Endothelial cell of umbilical vein (primary cell): Measurements from ENCODE around the gene DALRD3. TPM values are rescaled to one million over a fixed set of nuclear protein-coding genes. Genes with fewer than 3 reads are reported as not detected.

Experiments
- BruUV-seq: library from RNA; stranded (reverse); fragments of 400-500 nt; replicated peaks from 2 replicates; lab custom pipeline; 2021; lab: Mats Ljungman, UMichigan
- CTCF ChIA-PET: fragments of 300-600, 350-600 bp; sonication (Branson Sonifier 250); formaldehyde crosslinking; loops from one replicate; lab custom pipeline; 2021; ENCODE audit warnings: antibody characterized with exemption, inconsistent platforms; lab: Charles Lee
- POLR2A ChIA-PET: fragments of 300-600, 350-600 bp; sonication (Branson Sonifier 250); formaldehyde crosslinking; loops from one replicate; lab custom pipeline; 2021; ENCODE audit warnings: antibody characterized with exemption, inconsistent platforms; lab: Charles Lee
- DNase-seq: peaks from one replicate; pipeline ENCODE4 v3.0.0-alpha.2; 2011; ENCODE audit warnings: low read depth, low spot score
- FAIRE-seq: peaks from 2 replicates; lab custom pipeline; 2011; peaks lifted over from hg19 to GRCh38; lab: Jason Lieb, UNC
- H2AFZ ChIP-seq: 2 replicates; pipeline ENCODE4 v1.6.0; 2012; ENCODE audit warnings: low read depth, low read length, control low read depth, inconsistent platforms
- H3K27ac ChIP-seq: 2 replicates; pipeline ENCODE4 v1.5.1; 2011; ENCODE audit warnings: low read depth, mild to moderate bottlenecking, control low read depth, low read length, moderate library complexity; ENCODE audit not compliant: insufficient read depth
- H3K27me3 ChIP-seq, 2 experiments: 2 replicates each; pipeline versions ENCODE4 v1.6.0 to v1.6.1; 2011; ENCODE audit warnings: low read length in 2 of 2, mixed read lengths in 1 of 2; ENCODE audit not compliant: control insufficient read depth in 2 of 2, insufficient read depth in 2 of 2
- H3K36me3 ChIP-seq, 2 experiments: 2 replicates in 1 of 2; 3 replicates in 1 of 2; pipeline ENCODE4 v1.5.1; 2011; ENCODE audit warnings: low read length in 2 of 2, mild to moderate bottlenecking in 1 of 2, moderate library complexity in 1 of 2; ENCODE audit not compliant: control insufficient read depth in 2 of 2, insufficient read depth in 2 of 2; ENCODE audit errors: extremely low read depth in 1 of 2
- H3K4me1 ChIP-seq: 3 replicates; pipeline ENCODE4 v1.5.1; 2011; ENCODE audit warnings: mild to moderate bottlenecking, low read length; ENCODE audit not compliant: control insufficient read depth, insufficient read depth; ENCODE audit errors: extremely low read depth
- H3K4me2 ChIP-seq: 2 replicates; pipeline ENCODE4 v1.6.1; 2011; ENCODE audit warnings: low read length, control low read depth, mixed read lengths; ENCODE audit not compliant: insufficient read depth
- H3K4me3 ChIP-seq, 3 experiments: fragments of 200-600 bp in 1 of 3; sonication (generic), shearing (Covaris generic) in 1 of 3; replicated peaks in 1 of 3; 2 replicates each; pipeline ENCODE4 v1.5.1; 2011 to 2016; ENCODE audit warnings: control low read depth in 3 of 3, low read length in 3 of 3, mild to moderate bottlenecking in 2 of 3, inconsistent platforms in 1 of 3, low read depth in 1 of 3, moderate library complexity in 1 of 3; ENCODE audit not compliant: insufficient read depth in 1 of 3
- H3K79me2 ChIP-seq: 2 replicates; pipeline ENCODE4 v1.6.0; 2012; ENCODE audit warnings: low read length, inconsistent platforms; ENCODE audit not compliant: control insufficient read depth, insufficient read depth
- H3K9ac ChIP-seq: replicated peaks from 2 replicates; pipeline ENCODE3; 2011; ENCODE audit warnings: low read length, control low read depth; ENCODE audit not compliant: insufficient read depth; ENCODE audit errors: extremely low read depth
- H3K9me1 ChIP-seq: replicated peaks from 3 replicates; pipeline ENCODE4 v1.6.0; 2011; ENCODE audit warnings: mild to moderate bottlenecking, low read length; ENCODE audit not compliant: control insufficient read depth, insufficient read depth; ENCODE audit errors: extremely low read depth
- H3K9me3 ChIP-seq: replicated peaks from 2 replicates; pipeline ENCODE4 v1.5.1; 2012; ENCODE audit warnings: low read length, inconsistent platforms; ENCODE audit not compliant: control insufficient read depth, insufficient read depth
- H4K20me1 ChIP-seq: replicated peaks from 2 replicates; pipeline ENCODE3; 2011; ENCODE audit warnings: mild to moderate bottlenecking, low read length; ENCODE audit not compliant: control insufficient read depth, insufficient read depth; ENCODE audit errors: extremely low read depth
- EZH2 ChIP-seq: IDR thresholded peaks from 2 replicates; pipeline ENCODE4 v1.6.1; 2012; ENCODE audit warnings: borderline replicate concordance, low read depth, mild to moderate bottlenecking, moderate library complexity, low read length, inconsistent platforms; ENCODE audit not compliant: severe bottlenecking
- GATA2 ChIP-seq: IDR thresholded peaks from 2 replicates; pipeline ENCODE4 v1.7.0; 2011; ENCODE audit warnings: low read depth, mild to moderate bottlenecking, moderate library complexity, mixed read lengths, low read length; ENCODE audit not compliant: insufficient read length, insufficient read depth
- JUN ChIP-seq: IDR thresholded peaks from 2 replicates; pipeline ENCODE4 v1.6.1; 2011; ENCODE audit warnings: borderline replicate concordance, low read depth; ENCODE audit not compliant: insufficient read length, insufficient read depth
- MYC ChIP-seq: IDR thresholded peaks from one replicate; pipeline ENCODE4 v1.6.1; 2011; ENCODE audit warnings: mild to moderate bottlenecking, low read depth, low read length
- POLR2A ChIP-seq: IDR thresholded peaks from 2 replicates; pipeline ENCODE4 v1.6.1; 2012; ENCODE audit warnings: low read depth, mild to moderate bottlenecking, control low read depth, low read length
- POLR2AphosphoS5 ChIP-seq: IDR thresholded peaks from 2 replicates; pipeline ENCODE4 v1.6.1; 2012; ENCODE audit warnings: low read depth, mild to moderate bottlenecking, control low read depth, low read length, moderate library complexity; ENCODE audit not compliant: insufficient read depth
- dilution Hi-C: fragments of 300-500 bp; cut with MboI; formaldehyde crosslinking; loops from one replicate; pipeline ENCODE4 v1.15.0; 2019; ENCODE audit warnings: low sequenced_read_pairs; ENCODE audit not compliant: extremely low pct_ligation_motif_present
- intact Hi-C: fragments of 100-400 bp; cut with micrococcal nuclease; formaldehyde crosslinking; loops from one replicate; pipeline ENCODE4 v1.10.0; 2022
- polyA plus RNA-seq, 4 experiments: library from polyadenylated mRNA; depleted of rRNA in 3 of 4; stranded (reverse) in 3 of 4; unstranded in 1 of 4; fragments of >200 nt; gene quantifications; 2 replicates each; pipeline versions ENCODE4 v1.2.1 to v1.2.3, GENCODE V29; 2011 to 2012; ENCODE audit warnings: missing spikeins in 1 of 4
- total RNA-seq: library from RNA; stranded (reverse); gene quantifications from 2 replicates; pipeline ENCODE4 v1.2.3, GENCODE V29; 2021

The DALRD3 gene
- total and polyA plus RNA-seq, 2 donors (not counting 3 experiments of a cell fraction or from before 2014, with no cell fraction given), result 22.7 to 60.8 TPM

DNA sequence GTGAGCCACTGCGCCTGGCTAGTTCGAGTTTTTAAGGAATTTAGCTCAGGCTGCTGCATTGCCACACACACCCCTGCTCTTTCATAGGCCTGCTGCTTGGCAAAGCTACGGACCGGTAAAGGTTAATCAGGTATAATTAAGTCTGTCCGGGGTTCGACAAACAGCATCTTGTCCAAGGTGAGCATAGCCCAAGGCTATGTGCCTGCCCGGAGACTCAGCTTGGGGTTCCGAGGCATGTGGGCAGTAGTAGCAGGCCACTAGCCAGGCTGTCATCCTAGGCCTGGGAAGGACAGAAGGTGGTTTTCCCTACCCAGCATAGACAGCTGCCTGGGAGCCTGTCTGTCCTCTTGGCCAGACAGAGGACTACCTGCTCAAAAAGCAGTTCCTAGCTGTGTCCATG is 21.7 kb downstream of the DALRD3 start:
- TF ChIP-seq POLR2AphosphoS5 (no peak), JUN (no peak), EZH2 (no peak), POLR2A (no peak), MYC (no peak)
- H3K4me1 ChIP-seq, result peaks cover 3% of the 10 kb centered on the region
- H2AFZ ChIP-seq, result no peak overlapping the region
- intact Hi-C loops, result no loop called here
- peaks cover 5% of the 10 kb centered on the region for H3K79me2 ChIP-seq
- H4K20me1 ChIP-seq, result no peaks in the 10 kb centered on the region
- ChIA-PET CTCF (interaction anchor here (1.3 to 4.8 kb wide), 3 partner anchors 9 to 12 kb away, joined by 3 to 25 read pairs (median 8); partner anchors contain the start of gene WDR6), POLR2A (interaction anchor here (0.5 kb wide), 1 partner anchor 205 kb away, joined by 8 read pairs; no protein-coding TSS in a partner anchor)
- dilution Hi-C loops, result no loop called here
- H3K9me3 ChIP-seq, result no peaks in the 10 kb centered on the region
- H3K9ac ChIP-seq, result no peak overlapping the region
- H3K27ac ChIP-seq, result no peak overlapping the region
- H3K36me3 ChIP-seq, result peaks cover 0 to 3% of the 10 kb centered on the region in 2 experiments
- no peak overlapping the region for H3K4me2 ChIP-seq
- no TSS peak for BruUV-seq
- DNase-seq (no peak), FAIRE-seq (no peak)
- no peak overlapping the region for H3K4me3 ChIP-seq
- H3K27me3 ChIP-seq, result no peaks in the 10 kb centered on the region
- no peaks in the 10 kb centered on the region for H3K9me1 ChIP-seq

GRCh38 chr3:48993834-48994233 is 24.5 kb downstream of the DALRD3 start:
- Histone ChIP-seq H3K4me2 (no peak overlapping the region), H3K9ac (no peak overlapping the region), H3K27ac (no peak overlapping the region), H2AFZ (no peak overlapping the region), H4K20me1 (no peaks in the 10 kb centered on the region), H3K36me3 (peaks cover 0 to 3% of the 10 kb centered on the region in 2 experiments), H3K79me2 (peaks cover 19% of the 10 kb centered on the region), H3K9me1 (no peaks in the 10 kb centered on the region), H3K27me3 (no peaks in the 10 kb centered on the region), H3K4me3 (no peak overlapping the region), H3K9me3 (no peaks in the 10 kb centered on the region), H3K4me1 (peaks cover 20% of the 10 kb centered on the region)
- BruUV-seq, result no TSS peak
- ChIA-PET POLR2A (interaction anchor here (5.4 kb wide), 1 partner anchor 14 kb away, joined by 40 read pairs; the partner anchor contains the start of gene WDR6), CTCF (interaction anchor here (1.1 to 4.8 kb wide), 2 partner anchors 14 to 28 kb away, joined by 3 to 25 read pairs; partner anchors contain the start of genes NDUFAF3 and WDR6)
- intact Hi-C loops, result no loop called here
- dilution Hi-C loops, result no loop called here
- DNase-seq, result no peak
- TF ChIP-seq GATA2 (peak; percentile 35), MYC (no peak)
- FAIRE-seq, result no peak
